Parietal lobe (tissue), 2 donors: ENCODE data around the gene CEBPE. TPM values are rescaled to one million over a fixed set of nuclear protein-coding genes. Genes with fewer than 3 reads are reported as not detected.

Experiments used
- small RNA-seq: library from RNA; depleted of rRNA; stranded (forward); fragments of <200 nt; gene quantifications from one replicate; pipeline ENCODE3, GENCODE V24; 2014; ENCODE audit warnings: low replicate concordance
- total RNA-seq: library from RNA; depleted of rRNA; stranded (reverse); fragments of >200 nt; gene quantifications from one replicate; pipeline ENCODE4 v1.2.3, GENCODE V29; 2014

The CEBPE gene
- not detected for total RNA-seq

DNA sequence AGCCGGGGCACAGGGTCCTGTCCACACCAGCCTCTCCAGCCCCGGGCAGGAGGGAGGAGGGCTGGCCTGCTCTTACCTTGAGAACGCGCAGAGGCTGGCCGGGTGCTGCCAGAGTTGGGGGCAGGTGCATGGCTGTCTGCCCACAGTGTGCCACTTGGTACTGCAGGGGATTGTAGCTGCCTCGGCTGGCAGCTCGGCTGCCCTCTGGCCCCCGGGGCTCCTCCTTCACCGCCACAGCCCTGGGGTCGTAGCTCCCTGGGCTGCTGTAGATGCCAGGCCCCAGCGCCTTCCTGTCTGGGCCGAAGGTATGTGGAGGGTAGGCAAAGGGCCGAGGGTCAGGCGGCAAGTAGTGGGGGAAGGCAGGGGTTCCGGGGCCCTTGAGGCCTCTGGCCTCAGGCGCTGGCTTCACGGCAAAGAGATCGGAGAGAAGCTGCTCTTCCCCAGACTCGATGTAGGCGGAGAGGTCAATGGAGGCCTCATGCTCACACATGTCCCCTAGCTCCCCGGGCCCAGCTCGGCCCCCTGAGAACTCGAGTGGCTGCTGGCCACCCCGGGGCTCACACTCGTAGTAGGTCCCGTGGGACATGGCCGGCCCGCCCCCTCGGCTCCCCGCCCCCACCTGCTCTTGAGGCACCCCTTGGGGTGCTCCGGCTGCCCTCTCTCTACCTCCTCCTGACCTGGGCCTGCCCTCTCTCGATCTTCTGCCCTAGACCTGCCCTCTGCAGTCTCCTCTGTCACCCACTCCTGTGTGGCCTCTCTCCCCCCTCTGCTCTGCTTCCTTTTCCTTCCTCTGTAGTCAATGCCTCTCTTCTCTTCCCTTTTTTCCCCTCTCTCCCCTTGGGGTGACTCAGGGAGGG lies at the start of gene CEBPE:
Gene CEBPE, minus strand, starts transcription at position 750 of the 857 bp plus-strand sequence. Its CDS starts 164 bp downstream, at position 586.

DNA sequence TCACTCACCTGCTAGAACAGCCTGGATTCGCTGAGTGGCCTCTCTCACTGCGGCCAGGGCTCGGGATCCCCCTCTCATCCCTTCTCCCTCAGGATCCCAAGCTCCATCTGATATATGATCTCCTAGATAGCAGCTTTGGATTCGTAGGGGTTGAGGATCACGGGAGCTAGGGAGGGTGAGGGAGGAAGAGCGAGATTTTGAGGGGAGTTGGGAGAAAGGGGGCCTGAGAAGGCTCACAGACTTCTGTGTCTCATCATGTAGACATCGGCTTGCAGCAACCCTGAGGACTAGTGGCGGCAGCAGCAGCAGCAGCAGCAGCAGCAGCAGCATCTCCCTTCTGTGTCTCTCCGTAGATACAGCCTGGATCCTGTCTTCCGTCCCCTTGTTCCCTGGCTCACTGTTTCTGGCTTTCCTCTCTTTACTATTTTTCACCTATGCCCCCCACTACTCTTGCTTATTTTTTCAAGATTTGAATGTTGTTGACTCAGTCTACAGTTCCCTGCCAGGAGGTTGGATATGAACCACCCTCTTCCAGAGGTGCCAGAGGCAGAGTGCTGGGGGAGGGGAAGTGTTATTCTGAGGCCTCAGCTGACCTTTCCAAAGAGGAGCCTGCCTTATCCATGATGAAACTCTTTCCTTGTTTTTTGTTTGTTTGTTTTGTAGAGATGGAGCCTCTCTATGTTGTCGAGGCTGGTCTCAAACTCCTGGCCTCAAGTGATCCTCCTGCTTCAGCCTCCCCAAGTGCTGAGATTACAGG lies 14.3 kb downstream of the CEBPE start, which contains the start of gene CIROP:
Gene CIROP, minus strand, starts transcription at position 399 of the 757 bp plus-strand sequence. Its CDS starts 69 bp downstream, at position 330.

DNA sequence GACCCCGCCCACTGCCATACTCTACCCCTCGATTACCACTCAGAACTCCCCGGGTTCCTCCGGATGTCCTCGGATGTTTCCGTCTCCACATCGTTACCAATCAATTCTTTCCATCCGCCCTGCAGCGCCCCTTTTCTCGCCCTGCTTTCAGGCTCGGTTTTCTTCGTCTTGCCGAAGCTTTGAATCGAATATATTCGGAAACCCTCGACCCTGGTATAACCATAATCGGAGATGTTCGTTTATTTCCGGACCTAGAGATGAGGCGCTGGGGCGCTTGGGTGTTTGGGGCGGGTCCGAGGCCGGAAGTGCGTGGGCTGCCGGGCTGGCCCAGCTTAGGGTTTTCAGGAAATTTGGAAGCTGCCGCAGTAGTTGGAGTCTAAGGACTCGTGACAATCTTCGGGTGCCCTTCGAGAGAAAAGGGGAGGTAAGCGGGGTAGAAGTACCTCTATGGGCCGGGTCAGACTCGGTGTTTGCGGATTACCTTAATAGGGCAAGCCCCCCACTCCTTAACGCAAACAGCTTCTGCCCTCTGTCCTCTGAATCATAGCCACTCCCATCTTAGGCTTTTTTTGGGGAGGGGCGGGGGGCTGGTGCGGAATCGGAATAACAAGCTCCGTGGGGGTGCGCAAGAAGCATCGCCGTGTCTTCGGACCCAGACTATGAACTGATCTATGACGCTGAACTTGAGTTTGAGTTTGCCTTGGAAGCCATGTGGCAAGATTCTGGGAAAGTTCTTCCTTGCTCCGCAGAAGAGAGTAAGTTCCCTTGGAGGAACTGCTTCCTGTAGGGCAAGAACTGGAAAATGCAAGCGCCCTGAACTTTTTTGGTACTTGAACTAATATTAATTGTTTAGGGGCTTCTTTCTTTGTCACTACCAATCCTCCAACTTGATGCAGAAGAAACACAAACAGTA lies 23.6 kb downstream of the CEBPE start, which contains the start of gene C14orf119:
Gene C14orf119, plus strand, starts transcription at position 310 of the 913 bp plus-strand sequence. CDS start 2,154 bp downstream, outside the sequence.

DNA sequence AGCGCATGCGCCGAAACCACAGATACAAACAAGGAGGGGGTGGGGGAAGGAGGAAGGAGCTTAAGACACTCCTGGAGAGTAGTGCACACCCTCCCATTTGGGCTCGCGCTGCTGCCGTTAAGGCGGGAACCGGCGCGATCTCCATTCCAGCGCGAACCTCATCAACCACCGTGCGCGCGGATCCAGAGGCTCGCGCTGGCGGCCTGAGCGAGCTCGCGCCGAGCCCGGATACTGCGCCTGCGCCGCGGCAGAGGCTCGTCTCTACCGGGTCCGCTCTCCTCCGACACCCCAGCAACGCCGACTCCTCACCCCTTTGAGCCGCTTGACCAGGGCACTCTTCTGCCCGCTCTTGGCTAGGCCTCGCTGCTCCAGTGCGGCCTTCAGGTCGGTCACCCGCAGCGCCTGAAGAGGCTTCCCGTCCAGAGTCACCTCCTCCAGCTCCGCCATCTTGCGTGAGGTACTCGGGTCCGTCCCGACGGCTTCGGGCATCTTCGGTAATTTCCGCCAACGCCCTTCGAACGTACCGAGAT lies 24.3 kb downstream of the CEBPE start, which contains the start of gene ACIN1:
Gene ACIN1, minus strand, starts transcription at position 471 of the 530 bp plus-strand sequence. Its CDS starts 24 bp downstream, at position 447.

Small RNAs within 50 kb of the gene (small RNA-seq; reads per million reads assigned to genes)
- gene RNU6-1138P = not detected

Other genes with a start within 250 kb of the CEBPE start
- gene LRP10, start 247.5 kb downstream of the CEBPE start, total RNA-seq = 4.1 TPM
- 1.9 TPM for gene REM2, start 236.0 kb downstream of the CEBPE start, total RNA-seq
- gene RBM23, start 200.1 kb downstream of the CEBPE start, total RNA-seq = 66.0 TPM
- 46.6 TPM for gene PRMT5, start 189.9 kb downstream of the CEBPE start, total RNA-seq
- 27.2 TPM for gene HAUS4, start 162.2 kb downstream of the CEBPE start, total RNA-seq
- gene AJUBA, start 136.7 kb downstream of the CEBPE start, total RNA-seq = 4.7 TPM
- gene C14orf93, start 109.1 kb downstream of the CEBPE start, total RNA-seq = 6.3 TPM
- 127 TPM for gene PSMB5, start 84.4 kb downstream of the CEBPE start, total RNA-seq
- not detected for gene PSMB11, start 77.0 kb downstream of the CEBPE start, total RNA-seq
- 22.5 TPM for gene CDH24, start 61.7 kb downstream of the CEBPE start, total RNA-seq
- gene ACIN1, start 24.1 kb downstream of the CEBPE start, total RNA-seq = 161 TPM
- 14.4 TPM for gene C14orf119, start 23.8 kb downstream of the CEBPE start, total RNA-seq
- not detected for gene CIROP, start 14.3 kb downstream of the CEBPE start, total RNA-seq
- gene SLC7A8, start 64.4 kb upstream of the CEBPE start, total RNA-seq = 5.0 TPM
- not detected for gene RNF212B, start 118.7 kb upstream of the CEBPE start, total RNA-seq
- gene HOMEZ, start 166.9 kb upstream of the CEBPE start, total RNA-seq = 4.1 TPM
- 12.8 TPM for gene PPP1R3E, start 183.6 kb upstream of the CEBPE start, total RNA-seq
- 20.3 TPM for gene BCL2L2, start 187.6 kb upstream of the CEBPE start, total RNA-seq
- gene PABPN1, start 202.2 kb upstream of the CEBPE start, total RNA-seq = 94.8 TPM
- 164 TPM for gene SLC22A17, start 233.6 kb upstream of the CEBPE start, total RNA-seq
- gene EFS, start 245.9 kb upstream of the CEBPE start, total RNA-seq = 24.1 TPM